Effector memory CD4-positive, alpha-beta T cell (primary cell): Measurements from ENCODE around the gene ANKEF1.

Experiments
- DNase-seq, 3 donors: peaks; one replicate each; pipeline ENCODE4 v3.0.0-alpha.2; 2020
- H3K27ac ChIP-seq: 2 replicates; pipeline ENCODE4 v1.7.0; 2013; ENCODE audit warnings: mild to moderate bottlenecking, low read length, moderate library complexity; ENCODE audit not compliant: insufficient read depth, poor library complexity, severe bottlenecking
- H3K27me3 ChIP-seq: replicated peaks from 2 replicates; pipeline ENCODE4 v1.7.0; 2013; ENCODE audit warnings: mild to moderate bottlenecking, low read length; ENCODE audit not compliant: insufficient read depth, control insufficient read depth, poor library complexity, severe bottlenecking
- H3K36me3 ChIP-seq: 2 replicates; pipeline ENCODE4 v1.7.0; 2013; ENCODE audit warnings: mild to moderate bottlenecking, low read length, moderate library complexity; ENCODE audit not compliant: control insufficient read depth, insufficient read depth
- H3K4me1 ChIP-seq: 2 replicates; pipeline ENCODE4 v1.7.0; 2013; ENCODE audit warnings: low read length, mild to moderate bottlenecking; ENCODE audit not compliant: control insufficient read depth, insufficient read depth, poor library complexity, severe bottlenecking
- H3K4me3 ChIP-seq: 2 replicates; pipeline ENCODE4 v1.7.0; 2013; ENCODE audit warnings: low read length, low read depth, mild to moderate bottlenecking; ENCODE audit not compliant: insufficient read depth, poor library complexity, severe bottlenecking
- H3K9me3 ChIP-seq: 2 replicates; pipeline ENCODE4 v1.7.0; 2013; ENCODE audit warnings: mild to moderate bottlenecking, low read length, moderate library complexity; ENCODE audit not compliant: control insufficient read depth

ANKEF1 gene

GRCh38 chr20:10002866-10003265 lies 31.9 kb upstream of the ANKEF1 start:
- Histone ChIP-seq H3K27me3 (no peaks in the 10 kb centered on the region), H3K9me3 (no peaks in the 10 kb centered on the region), H3K4me1 (no peaks in the 10 kb centered on the region), H3K36me3 (no peaks in the 10 kb centered on the region), H3K4me3 (no peak overlapping the region), H3K27ac (no peak overlapping the region)
- DNase-seq, result no peak

- no peak for DNase-seq
- Histone ChIP-seq H3K9me3 (no peaks in the 10 kb centered on the region), H3K27ac (no peak overlapping the region), H3K4me1 (no peaks in the 10 kb centered on the region), H3K27me3 (no peaks in the 10 kb centered on the region), H3K36me3 (no peaks in the 10 kb centered on the region), H3K4me3 (no peak overlapping the region)
These were observed 29.9 kb upstream of the ANKEF1 start for GRCh38 chr20:10004900-10005299.

GRCh38 chr20:10005885-10006284 lies 28.9 kb upstream of the ANKEF1 start:
- Histone ChIP-seq H3K27ac (no peak overlapping the region), H3K27me3 (no peaks in the 10 kb centered on the region), H3K9me3 (no peaks in the 10 kb centered on the region), H3K4me3 (no peak overlapping the region), H3K36me3 (no peaks in the 10 kb centered on the region), H3K4me1 (no peaks in the 10 kb centered on the region)
- DNase-seq, result no peak

GRCh38 chr20:10006447-10007090 lies 28.2 kb upstream of the ANKEF1 start:
- Histone ChIP-seq H3K27ac (no peak overlapping the region), H3K4me1 (no peaks in the 10 kb centered on the region), H3K36me3 (no peaks in the 10 kb centered on the region)

GRCh38 chr20:10007158-10007557 lies 27.6 kb upstream of the ANKEF1 start:
- no peak overlapping the region for H3K4me3 ChIP-seq
- H3K27me3 ChIP-seq, result no peaks in the 10 kb centered on the region
- H3K27ac ChIP-seq, result no peak overlapping the region
- no peaks in the 10 kb centered on the region for H3K36me3 ChIP-seq
- no peaks in the 10 kb centered on the region for H3K4me1 ChIP-seq
- no peaks in the 10 kb centered on the region for H3K9me3 ChIP-seq
- no peak for DNase-seq

More at GRCh38 chr20:10006447-10007090, 28.2 kb upstream of the ANKEF1 start:
- Histone ChIP-seq H3K9me3 (no peaks in the 10 kb centered on the region), H3K27me3 (no peaks in the 10 kb centered on the region), H3K4me3 (no peak overlapping the region)
- DNase-seq, result no peak

- no peak for DNase-seq
- Histone ChIP-seq H3K4me3 (no peak overlapping the region), H3K4me1 (no peaks in the 10 kb centered on the region), H3K27me3 (no peaks in the 10 kb centered on the region), H3K9me3 (no peaks in the 10 kb centered on the region), H3K36me3 (no peaks in the 10 kb centered on the region), H3K27ac (no peak overlapping the region)
These were observed 27.0 kb upstream of the ANKEF1 start for GRCh38 chr20:10007747-10008146.

- Histone ChIP-seq H3K4me3 (no peak overlapping the region), H3K4me1 (no peaks in the 10 kb centered on the region), H3K9me3 (no peaks in the 10 kb centered on the region), H3K27me3 (no peaks in the 10 kb centered on the region), H3K36me3 (no peaks in the 10 kb centered on the region), H3K27ac (no peak overlapping the region)
- no peak for DNase-seq
These were observed 22.3 kb upstream of the ANKEF1 start for GRCh38 chr20:10012464-10012863.

GRCh38 chr20:10014431-10014830 lies 20.4 kb upstream of the ANKEF1 start:
- H3K9me3 ChIP-seq, result no peaks in the 10 kb centered on the region
- H3K36me3 ChIP-seq, result no peaks in the 10 kb centered on the region
- H3K27me3 ChIP-seq, result no peaks in the 10 kb centered on the region
- no peak overlapping the region for H3K27ac ChIP-seq
- H3K4me3 ChIP-seq, result no peak overlapping the region
- no peak for DNase-seq
- H3K4me1 ChIP-seq, result no peaks in the 10 kb centered on the region

- no peaks in the 10 kb centered on the region for H3K36me3 ChIP-seq
- no peak overlapping the region for H3K4me3 ChIP-seq
- H3K9me3 ChIP-seq, result no peaks in the 10 kb centered on the region
- H3K4me1 ChIP-seq, result no peaks in the 10 kb centered on the region
- DNase-seq, result no peak
- no peak overlapping the region for H3K27ac ChIP-seq
- H3K27me3 ChIP-seq, result peaks cover 15% of the 10 kb centered on the region
These were observed 13.8 kb upstream of the ANKEF1 start for GRCh38 chr20:10020937-10021336.

GRCh38 chr20:10022625-10023024 lies 12.2 kb upstream of the ANKEF1 start:
- Histone ChIP-seq H3K9me3 (no peaks in the 10 kb centered on the region), H3K36me3 (no peaks in the 10 kb centered on the region), H3K4me1 (no peaks in the 10 kb centered on the region), H3K27ac (no peak overlapping the region), H3K27me3 (peaks cover 15% of the 10 kb centered on the region), H3K4me3 (no peak overlapping the region)
- DNase-seq, result no peak
